HG03460 (cell line): Measurements from ENCODE around the gene GFOD1.

Experiments used
- ATAC-seq: cut with Tn5 transposase; IDR thresholded peaks from one replicate; pipeline ENCODE4 v1.9.1; 2021; ENCODE audit not compliant: unreplicated experiment

Gene GFOD1

GRCh38 chr6:13359287-13359686 lies 128.1 kb downstream of the GFOD1 start:
- ATAC-seq: no peak

- no peak for ATAC-seq
Observed at GRCh38 chr6:13358511-13358910, 128.9 kb downstream of the GFOD1 start.

- no peak for ATAC-seq
Observed at GRCh38 chr6:13357551-13358075, 129.8 kb downstream of the GFOD1 start.

GRCh38 chr6:13355999-13356785 lies 131.2 kb downstream of the GFOD1 start:
- peak; percentile 87 for ATAC-seq

GRCh38 chr6:13355043-13355945 lies 132.1 kb downstream of the GFOD1 start:
- ATAC-seq: peak; percentile 32

- no peak for ATAC-seq
Observed at GRCh38 chr6:13354331-13355042, 132.9 kb downstream of the GFOD1 start.

GRCh38 chr6:13352165-13352564 lies 135.2 kb downstream of the GFOD1 start:
- no peak for ATAC-seq

- no peak for ATAC-seq
Observed at GRCh38 chr6:13351271-13351670, 136.1 kb downstream of the GFOD1 start.

- no peak for ATAC-seq
Observed at GRCh38 chr6:13349811-13350506, 137.4 kb downstream of the GFOD1 start.

- no peak for ATAC-seq
Observed at GRCh38 chr6:13348334-13349113, 138.9 kb downstream of the GFOD1 start.

GRCh38 chr6:13346245-13346644 lies 141.2 kb downstream of the GFOD1 start:
- ATAC-seq: no peak

- ATAC-seq: no peak
Observed at GRCh38 chr6:13342414-13343019, 144.9 kb downstream of the GFOD1 start.

GRCh38 chr6:13339863-13340630 lies 147.4 kb downstream of the GFOD1 start:
- no peak for ATAC-seq

GRCh38 chr6:13338038-13338437 lies 149.4 kb downstream of the GFOD1 start:
- ATAC-seq: no peak

GRCh38 chr6:13336553-13336952 lies 150.8 kb downstream of the GFOD1 start:
- no peak for ATAC-seq

- ATAC-seq: no peak
Observed at GRCh38 chr6:13334953-13335352, 152.4 kb downstream of the GFOD1 start.

GRCh38 chr6:13332349-13332706 lies 155.1 kb downstream of the GFOD1 start:
- no peak for ATAC-seq

- ATAC-seq: no peak
Observed at GRCh38 chr6:13331516-13332348, 155.7 kb downstream of the GFOD1 start.
